GM10847 (cell line): ENCODE results near the gene WDR31.
A peak's percentile ranks its signal among the peaks of the same experiment; 100 is the strongest.

ENCODE experiments used
- POLR2A ChIP-seq: IDR thresholded peaks from 2 replicates; pipeline ENCODE4 v1.6.1; 2011; ENCODE audit not compliant: insufficient read length; ENCODE audit errors: extremely low read depth

Gene WDR31

GRCh38 chr9:113289091-113289490, 51.0 kb downstream of the WDR31 start:
- TF ChIP-seq POLR2A = no peak

- no peak for TF ChIP-seq POLR2A
These were observed 58.7 kb downstream of the WDR31 start for GRCh38 chr9:113281356-113281755.

- no peak for TF ChIP-seq POLR2A
These were observed 61.2 kb downstream of the WDR31 start for GRCh38 chr9:113278840-113279239.

GRCh38 chr9:113275157-113276131, 64.6 kb downstream of the WDR31 start, which contains the start of the genes CDC26 and PRPF4:
TSS of gene CDC26 (minus strand) at chr9:113275572. CDS start at chr9:113272507, 3,065 bp downstream.
TSS of gene PRPF4 (plus strand) at chr9:113275658. CDS start at chr9:113275744, 86 bp downstream.
- TF ChIP-seq POLR2A = peak; percentile 94

- no peak for TF ChIP-seq POLR2A
These were observed 65.5 kb downstream of the WDR31 start for GRCh38 chr9:113274474-113275156.

- no peak for TF ChIP-seq POLR2A
These were observed 70.2 kb downstream of the WDR31 start for GRCh38 chr9:113269871-113270270.

GRCh38 chr9:113269355-113269754, 70.7 kb downstream of the WDR31 start:
- no peak for TF ChIP-seq POLR2A

- no peak for TF ChIP-seq POLR2A
These were observed 72.0 kb downstream of the WDR31 start for GRCh38 chr9:113267911-113268566.

GRCh38 chr9:113266174-113266573, 73.9 kb downstream of the WDR31 start:
- no peak for TF ChIP-seq POLR2A
